GM19452 (cell line): ENCODE measurements around the gene POGK.

ENCODE experiments used
- ATAC-seq: cut with Tn5 transposase; IDR thresholded peaks from one replicate; pipeline ENCODE4 v1.9.1; 2021; ENCODE audit not compliant: unreplicated experiment

POGK gene

GRCh38 chr1:166899769-166900168, 60.5 kb downstream of the POGK start:
- ATAC-seq = no peak

- ATAC-seq = no peak
Measured at GRCh38 chr1:166900987-166901386, 61.7 kb downstream of the POGK start.

- no peak for ATAC-seq
Measured at GRCh38 chr1:166902279-166902678, 63.0 kb downstream of the POGK start.

DNA sequence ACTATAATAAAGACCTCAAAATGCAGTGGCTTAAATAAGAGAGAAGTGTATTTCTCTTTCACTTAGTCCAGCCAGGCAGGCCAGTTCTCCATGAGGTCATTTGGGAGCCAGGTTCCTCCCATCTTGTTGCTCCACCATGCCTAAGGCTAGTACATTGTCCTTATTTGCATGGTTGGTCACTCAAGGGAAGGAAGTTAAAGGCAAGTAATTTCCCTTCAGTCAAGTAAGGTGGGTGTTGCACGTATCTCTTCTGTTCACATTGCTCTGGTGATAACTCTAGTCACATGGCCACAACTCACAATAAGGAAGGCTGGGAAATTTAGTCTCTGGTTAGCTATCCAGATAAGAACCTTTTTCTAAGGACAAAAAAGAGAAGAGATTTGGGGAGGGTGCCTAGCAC, 64.0 kb downstream of the POGK start:
- ATAC-seq = no peak

- no peak for ATAC-seq
Measured at GRCh38 chr1:166905136-166905535, 65.9 kb downstream of the POGK start.

- no peak for ATAC-seq
Measured at GRCh38 chr1:166905900-166906299, 66.6 kb downstream of the POGK start.
